ENCODE measurements around the gene FAM193B. TPM values are rescaled to one million over a fixed set of nuclear protein-coding genes. Genes with fewer than 3 reads are reported as not detected.

The FAM193B gene
- total and polyA plus RNA-seq, 9 of the 15 experiments (the other 6 are each of a cell fraction or from before 2014, with no cell fraction given), result 4.4 to 76.4 (median 37.3) TPM

DNA sequence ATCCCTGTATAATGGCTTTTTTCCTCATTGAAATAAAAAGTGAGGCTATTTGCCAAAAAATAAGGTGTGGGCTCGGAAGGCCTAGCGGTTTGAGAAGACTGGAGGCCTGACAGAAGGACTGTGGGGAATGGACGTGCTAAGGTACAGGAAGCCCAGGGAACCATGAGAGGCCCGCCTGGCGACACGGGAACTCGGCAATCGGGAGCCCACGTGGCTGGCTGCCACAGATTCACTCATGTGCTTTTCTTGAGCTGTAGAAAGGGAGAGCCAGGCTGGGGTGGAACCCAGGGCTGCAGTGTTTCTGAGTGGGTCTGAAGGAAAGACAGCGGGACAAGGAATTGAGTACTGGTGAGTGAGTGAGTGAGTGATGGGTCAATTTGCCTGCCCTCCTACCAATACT, 25.7 kb downstream of the FAM193B start (continued):
- TF ChIP-seq, protein P1, sequence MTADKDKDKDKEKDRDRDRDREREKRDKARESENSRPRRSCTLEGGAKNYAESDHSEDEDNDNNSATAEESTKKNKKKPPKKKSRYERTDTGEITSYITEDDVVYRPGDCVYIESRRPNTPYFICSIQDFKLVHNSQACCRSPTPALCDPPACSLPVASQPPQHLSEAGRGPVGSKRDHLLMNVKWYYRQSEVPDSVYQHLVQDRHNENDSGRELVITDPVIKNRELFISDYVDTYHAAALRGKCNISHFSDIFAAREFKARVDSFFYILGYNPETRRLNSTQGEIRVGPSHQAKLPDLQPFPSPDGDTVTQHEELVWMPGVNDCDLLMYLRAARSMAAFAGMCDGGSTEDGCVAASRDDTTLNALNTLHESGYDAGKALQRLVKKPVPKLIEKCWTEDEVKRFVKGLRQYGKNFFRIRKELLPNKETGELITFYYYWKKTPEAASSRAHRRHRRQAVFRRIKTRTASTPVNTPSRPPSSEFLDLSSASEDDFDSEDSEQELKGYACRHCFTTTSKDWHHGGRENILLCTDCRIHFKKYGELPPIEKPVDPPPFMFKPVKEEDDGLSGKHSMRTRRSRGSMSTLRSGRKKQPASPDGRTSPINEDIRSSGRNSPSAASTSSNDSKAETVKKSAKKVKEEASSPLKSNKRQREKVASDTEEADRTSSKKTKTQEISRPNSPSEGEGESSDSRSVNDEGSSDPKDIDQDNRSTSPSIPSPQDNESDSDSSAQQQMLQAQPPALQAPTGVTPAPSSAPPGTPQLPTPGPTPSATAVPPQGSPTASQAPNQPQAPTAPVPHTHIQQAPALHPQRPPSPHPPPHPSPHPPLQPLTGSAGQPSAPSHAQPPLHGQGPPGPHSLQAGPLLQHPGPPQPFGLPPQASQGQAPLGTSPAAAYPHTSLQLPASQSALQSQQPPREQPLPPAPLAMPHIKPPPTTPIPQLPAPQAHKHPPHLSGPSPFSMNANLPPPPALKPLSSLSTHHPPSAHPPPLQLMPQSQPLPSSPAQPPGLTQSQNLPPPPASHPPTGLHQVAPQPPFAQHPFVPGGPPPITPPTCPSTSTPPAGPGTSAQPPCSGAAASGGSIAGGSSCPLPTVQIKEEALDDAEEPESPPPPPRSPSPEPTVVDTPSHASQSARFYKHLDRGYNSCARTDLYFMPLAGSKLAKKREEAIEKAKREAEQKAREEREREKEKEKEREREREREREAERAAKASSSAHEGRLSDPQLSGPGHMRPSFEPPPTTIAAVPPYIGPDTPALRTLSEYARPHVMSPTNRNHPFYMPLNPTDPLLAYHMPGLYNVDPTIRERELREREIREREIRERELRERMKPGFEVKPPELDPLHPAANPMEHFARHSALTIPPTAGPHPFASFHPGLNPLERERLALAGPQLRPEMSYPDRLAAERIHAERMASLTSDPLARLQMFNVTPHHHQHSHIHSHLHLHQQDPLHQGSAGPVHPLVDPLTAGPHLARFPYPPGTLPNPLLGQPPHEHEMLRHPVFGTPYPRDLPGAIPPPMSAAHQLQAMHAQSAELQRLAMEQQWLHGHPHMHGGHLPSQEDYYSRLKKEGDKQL (CRISPR knock-in tag; IDR thresholded peaks at IDR 0.05; ENCODE audit: borderline replicate concordance), result no peak
- TF ChIP-seq XRCC5 (IDR thresholded peaks at IDR 0.05; ENCODE audit: low read depth, low read length) (no peak), POLR2AphosphoS2 (IDR thresholded peaks at IDR 0.05; ENCODE audit: low read length) (no peak), SETDB1 (IDR thresholded peaks at IDR 0.05; ENCODE audit: low read length) (no peak)

GRCh38 chr5:177527595-177527994, 26.8 kb downstream of the FAM193B start:
- POLR2A ChIA-PET, result interaction anchor here (1.2 to 4.9 kb wide), 2 partner anchors 17 to 21 kb away, joined by 3 to 28 read pairs; no protein-coding TSS in a partner anchor
- WGBS (ENCODE audit: insufficient coverage, low coverage, missing lambda C conversion rate), result 92% methylated on average over 8 of the region's 8 CpGs
- no TSS peak for BruUV-seq (replicated peaks)
- no peak for TF ChIP-seq MEF2D (tag; conservative IDR thresholded peaks at IDR 0.05; ENCODE audit: low read depth)
- no peak for TF ChIP-seq FOSL1 (tag; conservative IDR thresholded peaks at IDR 0.05)

More at GRCh38 chr5:177527595-177527994, 26.8 kb downstream of the FAM193B start:
- CTCF ChIA-PET (ENCODE audit: low intra/inter-chr PET ratio), result no interaction called here
- Histone ChIP-seq H4K20me1 (replicated peaks; ENCODE audit: control insufficient read depth, insufficient read depth, low read length) (peaks cover 17% of the 10 kb centered on the region), H3K27me3 (ENCODE audit: control insufficient read depth in 2 of 2, insufficient read depth in 2 of 2, low read length in 2 of 2) (no peaks in the 10 kb centered on the region), H3K4me1 (replicated peaks in 1 of 2; ENCODE audit: control insufficient read depth in 2 of 2, insufficient read depth in 2 of 2, low read length in 2 of 2) (peaks cover 24 to 42% of the 10 kb centered on the region in 2 experiments), H3K27ac (ENCODE audit: extremely low read depth, low read depth, low read length) (no peak overlapping the region), H3K79me2 (ENCODE audit: control insufficient read depth, insufficient read depth, low read length) (no peaks in the 10 kb centered on the region), H3K36me3 (ENCODE audit: control insufficient read depth, insufficient read depth, low read length) (peaks cover 91% of the 10 kb centered on the region), H3K4me2 (ENCODE audit: insufficient read depth, low read length) (no peak overlapping the region), H3K9ac (ENCODE audit: insufficient read depth in 1 of 2, low read depth in 2 of 2, low read length in 2 of 2) (no peak overlapping the region), H2AFZ (ENCODE audit: low read depth, low read length) (no peak overlapping the region), H3K4me3 (no peak overlapping the region), H3K9me3 (replicated peaks; ENCODE audit: control insufficient read depth, insufficient read depth, low read depth, low read length) (no peaks in the 10 kb centered on the region), H3K9me1 (ENCODE audit: control insufficient read depth, insufficient read depth, low read length) (peaks cover 3% of the 10 kb centered on the region)
- in situ Hi-C loops (cut with MboI), result no loop called here
- ATAC-seq (no peak), FAIRE-seq (no peak), DNase-seq (ENCODE audit: extremely low read depth in 1 of 4, low spot score in 3 of 4) (no peak)
- intact Hi-C loops (cut with micrococcal nuclease), result no loop called here

Measured in K562 (cell line).